Astrocyte of the cerebellum (primary cell): ENCODE data around the gene VASH1.

ENCODE experiments used
- DNase-seq: peaks from one replicate; pipeline ENCODE4 v3.0.0-alpha.2; 2011; ENCODE audit warnings: low read depth
- H3K4me3 ChIP-seq: 2 replicates; pipeline ENCODE4 v1.5.1; 2011; ENCODE audit warnings: mild to moderate bottlenecking, low read depth, low read length, moderate library complexity
- CTCF ChIP-seq: IDR thresholded peaks from 2 replicates; pipeline ENCODE4 v1.5.1; 2012; ENCODE audit warnings: low read length, low read depth, moderate library complexity, mild to moderate bottlenecking; ENCODE audit errors: missing control alignments
- in situ Hi-C: cut with HindIII; loops from 2 replicates; pipeline ENCODE4 v1.10.0; 2017; ENCODE audit warnings: low sequenced_read_pairs

The VASH1 gene

GRCh38 chr14:76761136-76761959, at the start of gene VASH1:
VASH1 (plus strand) TSS chr14:76761468; CDS start chr14:76762822, 1,354 bp downstream.
- peak within 1 kb of the TSS; percentile 76 for H3K4me3 ChIP-seq
- TF ChIP-seq CTCF = no peak
- in situ Hi-C loops = no loop called here
- peak; percentile 13 for DNase-seq

- no peak for DNase-seq
- TF ChIP-seq CTCF = no peak
- in situ Hi-C loops = no loop called here
- no peak overlapping the region for H3K4me3 ChIP-seq
Measured at GRCh38 chr14:76713121-76713520, 48.1 kb upstream of the VASH1 start.

GRCh38 chr14:76714470-76714869, 46.8 kb upstream of the VASH1 start:
- no peak overlapping the region for H3K4me3 ChIP-seq
- no peak for DNase-seq
- TF ChIP-seq CTCF = no peak
- in situ Hi-C loops = no loop called here

- in situ Hi-C loops = no loop called here
- H3K4me3 ChIP-seq = no peak overlapping the region
- no peak for DNase-seq
- TF ChIP-seq CTCF = no peak
Measured at GRCh38 chr14:76715101-76715500, 46.2 kb upstream of the VASH1 start.

- in situ Hi-C loops = no loop called here
- no peak for TF ChIP-seq CTCF
- no peak for DNase-seq
- no peak overlapping the region for H3K4me3 ChIP-seq
Measured at GRCh38 chr14:76715511-76716081, 45.7 kb upstream of the VASH1 start.

- no peak for TF ChIP-seq CTCF
- no peak for DNase-seq
- H3K4me3 ChIP-seq = no peak overlapping the region
- in situ Hi-C loops = no loop called here
Measured at GRCh38 chr14:76716285-76716684, 45.0 kb upstream of the VASH1 start.
